ENCODE data around the gene CHRM2.

CHRM2 gene

DNA sequence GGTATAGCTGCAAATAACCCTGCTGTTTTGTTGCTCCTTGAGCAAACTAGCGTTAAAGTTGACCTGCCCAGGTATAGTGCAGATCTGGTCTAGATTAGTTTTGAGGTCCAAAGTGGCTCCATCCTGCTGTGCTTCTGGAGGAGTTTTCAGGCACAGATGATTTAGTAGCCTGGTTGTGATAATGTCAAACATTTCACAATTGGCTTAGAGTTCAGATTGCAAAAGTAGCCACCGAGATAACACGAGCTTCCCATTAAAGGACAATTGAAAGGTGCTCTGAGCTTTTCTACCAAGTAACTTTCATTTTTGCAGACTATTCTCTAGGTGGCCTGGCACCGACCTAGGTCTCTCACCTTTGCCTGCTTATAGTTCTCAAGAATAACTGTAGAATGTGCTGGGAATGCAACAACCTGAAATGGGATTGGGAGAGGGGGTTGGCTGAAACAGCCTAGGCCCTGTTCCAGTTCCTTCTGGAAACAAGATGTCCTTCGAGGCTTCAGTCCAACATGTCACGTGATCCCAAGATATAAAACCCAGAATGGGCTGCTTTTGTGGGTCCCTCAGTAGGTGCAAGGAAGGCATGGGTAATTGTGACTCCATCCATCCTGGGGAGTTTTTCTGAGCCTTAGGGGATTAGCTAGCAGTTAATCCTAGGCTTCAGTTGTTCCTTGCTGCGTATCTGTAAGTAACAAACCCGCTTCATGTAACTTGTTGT is 201.0 kb downstream of the CHRM2 start:
- H3K4me3 ChIP-seq (ENCODE audit: low read length), result no peak overlapping the region
- no peaks in the 10 kb centered on the region for H3K9me3 ChIP-seq (ENCODE audit: control insufficient read depth, low read length)
- H3K27me3 ChIP-seq (ENCODE audit: control insufficient read depth, insufficient read depth, low read length), result no peaks in the 10 kb centered on the region
- no peaks in the 10 kb centered on the region for H3K36me3 ChIP-seq (ENCODE audit: control insufficient read depth, insufficient read depth, low read length)
- no peaks in the 10 kb centered on the region for H3K4me1 ChIP-seq (ENCODE audit: control insufficient read depth, insufficient read depth, low read length)
- H3K9ac ChIP-seq (ENCODE audit: low read length), result no peak overlapping the region
